SK-N-SH treated with all-trans-retinoic acid at 6 μM for 48 hours (cell line): ENCODE data around the gene ANP32B.

Experiments
- ARNTL ChIP-seq: fragments of 450-650 bp; formaldehyde crosslinking; IDR thresholded peaks from 2 replicates; pipeline ENCODE4 v1.5.0; 2020; ENCODE audit warnings: low read depth, mild to moderate bottlenecking, moderate library complexity, borderline replicate concordance
- CSDC2 ChIP-seq: fragments of 250-450 bp; sonication (Bioruptor Pico); IDR thresholded peaks from 2 replicates; pipeline ENCODE4 v1.5.0; 2020; ENCODE audit warnings: mild to moderate bottlenecking, moderate library complexity
- RARB ChIP-seq: fragments of 250-450 bp; sonication (Bioruptor Pico); IDR thresholded peaks from 2 replicates; pipeline ENCODE4 v1.8.0; 2021; ENCODE audit warnings: mild to moderate bottlenecking, moderate library complexity
- SNAI2 ChIP-seq: fragments of 250-450 bp; sonication (Bioruptor Pico); IDR thresholded peaks from 2 replicates; pipeline ENCODE4 v1.5.0; 2020; ENCODE audit warnings: mild to moderate bottlenecking, moderate library complexity
- TCF4 ChIP-seq: fragments of 250-450 bp; sonication (Bioruptor Pico); IDR thresholded peaks from 2 replicates; pipeline ENCODE4 v1.8.0; 2021; ENCODE audit warnings: mild to moderate bottlenecking, moderate library complexity, borderline replicate concordance

DNA sequence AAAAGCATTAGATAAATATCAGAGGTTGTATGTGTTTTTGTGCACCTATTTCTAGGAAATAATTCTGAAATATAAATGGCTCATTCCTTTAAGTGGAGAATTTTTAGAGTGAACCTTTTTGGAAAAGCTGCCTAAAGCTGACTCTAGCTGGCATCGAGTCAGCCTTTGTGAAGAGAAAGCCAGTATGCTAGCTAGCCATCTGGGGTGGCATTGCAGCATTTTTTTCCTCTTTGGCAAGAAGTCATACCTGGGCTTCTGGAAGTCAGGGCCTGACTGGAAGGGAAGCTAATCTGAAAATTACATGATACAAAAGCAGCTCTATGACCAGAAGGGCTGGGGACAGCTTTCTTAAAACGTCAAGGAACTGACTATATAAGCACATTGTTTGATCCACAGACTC is 19.7 kb downstream of the ANP32B start:
- TF ChIP-seq ARNTL (CRISPR knock-in tag) (no peak), RARB (CRISPR knock-in tag) (no peak), SNAI2 (CRISPR knock-in tag) (no peak), CSDC2 (CRISPR knock-in tag) (no peak), TCF4 (CRISPR knock-in tag) (no peak)
